SU-DHL-6 (cell line): ENCODE measurements around the gene DOCK11.
"Not testable (repeated sequence)": the region's sequence is repeated elsewhere in the genome, so short reads cannot be mapped to it uniquely, and the experiment has no call there.

ENCODE experiments used
- H2AFZ ChIP-seq: fragments of 200-600 bp; sonication (generic); 2 replicates; pipeline ENCODE4 v1.6.1; 2014; ENCODE audit warnings: low read depth, mild to moderate bottlenecking, moderate library complexity, mixed read lengths, antibody characterized with exemption, low read length; ENCODE audit not compliant: severe bottlenecking
- H3F3A ChIP-seq: fragments of 200-600 bp; shearing (Covaris generic); 2 replicates; pipeline ENCODE4 v1.6.0; 2016; ENCODE audit warnings: antibody characterized with exemption, mild to moderate bottlenecking; ENCODE audit not compliant: insufficient read depth
- H3K27ac ChIP-seq: fragments of 200-600 bp; sonication (generic); 2 replicates; pipeline ENCODE4 v1.5.1; 2016; ENCODE audit warnings: low read depth, mild to moderate bottlenecking, low read length, moderate library complexity, mixed read lengths
- H3K27me3 ChIP-seq: fragments of 200-600 bp; sonication (generic), shearing (Covaris generic); 2 replicates; pipeline ENCODE4 v1.6.0; 2014; ENCODE audit warnings: mild to moderate bottlenecking, low read length
- H3K36me3 ChIP-seq: fragments of 200-600 bp; sonication (generic); 2 replicates; pipeline ENCODE4 v1.6.1; 2014; ENCODE audit warnings: mild to moderate bottlenecking, low read length, mixed read lengths
- H3K4me2 ChIP-seq: fragments of 300-600, 200-600 bp; shearing (Covaris generic), sonication (generic); 2 replicates; pipeline ENCODE4 v1.6.0; 2014; ENCODE audit warnings: low read length, low read depth, mild to moderate bottlenecking; ENCODE audit not compliant: poor library complexity, severe bottlenecking
- H3K4me3 ChIP-seq: fragments of 200-600 bp; sonication (generic); 2 replicates; pipeline ENCODE4 v1.5.1; 2014; ENCODE audit warnings: antibody characterized with exemption, low read length, mild to moderate bottlenecking, mixed read lengths; ENCODE audit not compliant: insufficient read depth, poor library complexity, severe bottlenecking
- H3K79me2 ChIP-seq: fragments of 200-600 bp; sonication (generic); 2 replicates; pipeline ENCODE4 v1.6.1; 2014; ENCODE audit warnings: mild to moderate bottlenecking, low read length, moderate library complexity; ENCODE audit not compliant: insufficient read depth
- H3K9ac ChIP-seq: fragments of 200-600 bp; sonication (generic); 2 replicates; pipeline ENCODE4 v1.7.0; 2014; ENCODE audit warnings: mild to moderate bottlenecking, low read length
- H3K9me2 ChIP-seq: fragments of 200-600 bp; sonication (generic); replicated peaks from 2 replicates; pipeline ENCODE4 v1.6.1; 2014; ENCODE audit warnings: low read length; ENCODE audit not compliant: insufficient read depth
- H3K9me3 ChIP-seq: fragments of 200-600 bp; sonication (generic); 2 replicates; pipeline ENCODE4 v1.6.1; 2014; ENCODE audit warnings: low read length, mixed read lengths; ENCODE audit not compliant: insufficient read depth
- H4K20me1 ChIP-seq: fragments of 200-600 bp; sonication (generic); 2 replicates; pipeline ENCODE4 v1.6.1; 2014; ENCODE audit warnings: low read depth, mild to moderate bottlenecking, antibody characterized with exemption, low read length, moderate library complexity, mixed read lengths
- CTCF ChIP-seq: fragments of 200-600 bp; sonication (generic); IDR thresholded peaks from one replicate; pipeline ENCODE4 v1.5.1; 2017; ENCODE audit warnings: antibody characterized with exemption, mild to moderate bottlenecking, low read length, moderate library complexity; ENCODE audit not compliant: insufficient read depth, poor library complexity, severe bottlenecking
- EZH2phosphoT487 ChIP-seq: fragments of 200-600 bp; sonication (generic), shearing (Covaris generic); conservative IDR thresholded peaks from 2 replicates; pipeline ENCODE4 v1.6.1; 2018; ENCODE audit warnings: mild to moderate bottlenecking, antibody characterized with exemption, low read length, moderate library complexity, mixed read lengths

DOCK11 gene

GRCh38 chrX:118583781-118584180 lies 88.2 kb downstream of the DOCK11 start:
- Histone ChIP-seq H3F3A (no peaks in the 10 kb centered on the region), H3K9ac (no peak overlapping the region), H3K79me2 (no peaks in the 10 kb centered on the region), H3K4me2 (no peak overlapping the region), H4K20me1 (no peaks in the 10 kb centered on the region), H3K9me2 (no peaks in the 10 kb centered on the region), H2AFZ (no peak overlapping the region), H3K36me3 (no peaks in the 10 kb centered on the region), H3K4me3 (no peak overlapping the region), H3K27ac (no peak overlapping the region), H3K27me3 (no peaks in the 10 kb centered on the region), H3K9me3 (no peaks in the 10 kb centered on the region)
- no peak for TF ChIP-seq EZH2phosphoT487
- TF ChIP-seq CTCF: no peak

- H4K20me1 ChIP-seq: no peaks in the 10 kb centered on the region
- no peaks in the 10 kb centered on the region for H3K79me2 ChIP-seq
- no peaks in the 10 kb centered on the region for H3F3A ChIP-seq
- H3K9ac ChIP-seq: no peak overlapping the region
- H2AFZ ChIP-seq: no peak overlapping the region
- H3K4me2 ChIP-seq: no peak overlapping the region
- H3K4me3 ChIP-seq: no peak overlapping the region
- no peaks in the 10 kb centered on the region for H3K9me3 ChIP-seq
- H3K36me3 ChIP-seq: no peaks in the 10 kb centered on the region
- no peak for TF ChIP-seq CTCF
- TF ChIP-seq EZH2phosphoT487: no peak
- H3K27ac ChIP-seq: no peak overlapping the region
- H3K27me3 ChIP-seq: no peaks in the 10 kb centered on the region
- H3K9me2 ChIP-seq: no peaks in the 10 kb centered on the region
Observed at GRCh38 chrX:118585296-118585695, 89.7 kb downstream of the DOCK11 start.

GRCh38 chrX:118586206-118586605 lies 90.6 kb downstream of the DOCK11 start:
- not testable (repeated sequence) for H4K20me1 ChIP-seq, H3K4me3 ChIP-seq, H3K36me3 ChIP-seq, H3K9me2 ChIP-seq, H2AFZ ChIP-seq, H3K4me2 ChIP-seq, H3F3A ChIP-seq, H3K9me3 ChIP-seq, H3K79me2 ChIP-seq, H3K27me3 ChIP-seq, H3K9ac ChIP-seq
- 0 out of 2 replicates have a peak overlapping the region, but pooled peaks have one; percentile 23 for H3K27ac ChIP-seq

GRCh38 chrX:118588715-118589114 lies 93.1 kb downstream of the DOCK11 start:
- Histone ChIP-seq H3K27me3 (no peaks in the 10 kb centered on the region), H3K9me2 (no peaks in the 10 kb centered on the region), H2AFZ (no peak overlapping the region), H3K9ac (no peak overlapping the region), H3K4me3 (no peak overlapping the region), H3K36me3 (no peaks in the 10 kb centered on the region), H3K4me2 (no peak overlapping the region), H3K9me3 (no peaks in the 10 kb centered on the region), H3K27ac (no peak overlapping the region), H3F3A (no peaks in the 10 kb centered on the region), H4K20me1 (no peaks in the 10 kb centered on the region), H3K79me2 (no peaks in the 10 kb centered on the region)
- no peak for TF ChIP-seq EZH2phosphoT487
